GM12865 (cell line): Measurements from ENCODE around the gene INPP5E.
"Not testable (repeated sequence)": the region's sequence is repeated elsewhere in the genome, so short reads cannot be mapped to it uniquely, and the experiment has no call there.

Experiments used
- DNase-seq: peaks from one replicate; pipeline ENCODE4 v3.0.0; 2010; ENCODE audit warnings: low read depth
- H3K4me3 ChIP-seq: 2 replicates; pipeline ENCODE4 v1.5.1; 2011; ENCODE audit warnings: mild to moderate bottlenecking, low read depth, low read length, control low read depth
- TF ChIP-seq, protein P1 (sequence below): IDR thresholded peaks from 2 replicates; pipeline ENCODE4 v1.5.1; 2011; ENCODE audit warnings: low read length, control low read depth, low read depth, inconsistent platforms; ENCODE audit not compliant: insufficient read depth; ENCODE audit errors: missing control alignments

The INPP5E gene

DNA sequence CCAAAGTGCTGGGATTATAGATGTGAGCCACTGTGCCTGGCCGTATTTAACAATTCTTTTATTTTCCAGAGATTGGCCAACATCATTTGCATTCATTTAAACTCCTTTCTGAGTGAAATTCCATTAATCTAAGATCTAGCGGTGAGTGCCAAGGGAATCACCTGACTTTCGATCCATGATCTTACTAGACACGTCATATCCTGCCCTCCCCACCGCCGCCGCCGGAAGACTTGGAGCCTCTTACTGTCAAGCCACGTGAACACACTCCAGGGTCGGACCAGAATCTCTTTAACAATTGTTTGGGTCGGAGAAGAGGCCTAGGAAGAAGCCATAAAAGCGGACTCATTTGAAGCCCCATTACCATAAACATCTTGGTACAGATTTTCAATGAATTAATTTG is 12.9 kb downstream of the INPP5E start:
- H3K4me3 ChIP-seq, result no peak overlapping the region
- TF ChIP-seq, protein P1, sequence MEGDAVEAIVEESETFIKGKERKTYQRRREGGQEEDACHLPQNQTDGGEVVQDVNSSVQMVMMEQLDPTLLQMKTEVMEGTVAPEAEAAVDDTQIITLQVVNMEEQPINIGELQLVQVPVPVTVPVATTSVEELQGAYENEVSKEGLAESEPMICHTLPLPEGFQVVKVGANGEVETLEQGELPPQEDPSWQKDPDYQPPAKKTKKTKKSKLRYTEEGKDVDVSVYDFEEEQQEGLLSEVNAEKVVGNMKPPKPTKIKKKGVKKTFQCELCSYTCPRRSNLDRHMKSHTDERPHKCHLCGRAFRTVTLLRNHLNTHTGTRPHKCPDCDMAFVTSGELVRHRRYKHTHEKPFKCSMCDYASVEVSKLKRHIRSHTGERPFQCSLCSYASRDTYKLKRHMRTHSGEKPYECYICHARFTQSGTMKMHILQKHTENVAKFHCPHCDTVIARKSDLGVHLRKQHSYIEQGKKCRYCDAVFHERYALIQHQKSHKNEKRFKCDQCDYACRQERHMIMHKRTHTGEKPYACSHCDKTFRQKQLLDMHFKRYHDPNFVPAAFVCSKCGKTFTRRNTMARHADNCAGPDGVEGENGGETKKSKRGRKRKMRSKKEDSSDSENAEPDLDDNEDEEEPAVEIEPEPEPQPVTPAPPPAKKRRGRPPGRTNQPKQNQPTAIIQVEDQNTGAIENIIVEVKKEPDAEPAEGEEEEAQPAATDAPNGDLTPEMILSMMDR, result no peak
- no peak for DNase-seq

DNA sequence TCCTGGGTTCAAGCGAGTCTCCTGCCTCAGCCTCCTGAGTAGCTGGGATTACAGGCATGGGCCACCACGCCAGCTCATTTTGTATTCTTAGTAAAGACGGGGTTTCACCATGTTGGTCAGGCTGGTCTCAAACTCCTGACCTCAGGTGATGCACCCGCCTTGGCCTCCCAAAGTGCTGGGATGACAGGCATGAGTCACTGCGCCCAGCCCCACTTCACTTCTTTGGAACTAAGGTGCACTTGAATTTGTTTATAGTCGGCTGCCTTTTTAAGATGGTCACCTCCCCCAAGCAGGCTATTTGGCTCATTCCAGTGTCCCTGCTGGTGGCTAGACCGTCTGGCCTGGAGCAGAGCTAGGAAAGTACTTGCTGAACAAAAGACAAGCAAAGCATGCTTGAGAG is 14.3 kb downstream of the INPP5E start:
- H3K4me3 ChIP-seq, DNase-seq: not testable (repeated sequence)

DNA sequence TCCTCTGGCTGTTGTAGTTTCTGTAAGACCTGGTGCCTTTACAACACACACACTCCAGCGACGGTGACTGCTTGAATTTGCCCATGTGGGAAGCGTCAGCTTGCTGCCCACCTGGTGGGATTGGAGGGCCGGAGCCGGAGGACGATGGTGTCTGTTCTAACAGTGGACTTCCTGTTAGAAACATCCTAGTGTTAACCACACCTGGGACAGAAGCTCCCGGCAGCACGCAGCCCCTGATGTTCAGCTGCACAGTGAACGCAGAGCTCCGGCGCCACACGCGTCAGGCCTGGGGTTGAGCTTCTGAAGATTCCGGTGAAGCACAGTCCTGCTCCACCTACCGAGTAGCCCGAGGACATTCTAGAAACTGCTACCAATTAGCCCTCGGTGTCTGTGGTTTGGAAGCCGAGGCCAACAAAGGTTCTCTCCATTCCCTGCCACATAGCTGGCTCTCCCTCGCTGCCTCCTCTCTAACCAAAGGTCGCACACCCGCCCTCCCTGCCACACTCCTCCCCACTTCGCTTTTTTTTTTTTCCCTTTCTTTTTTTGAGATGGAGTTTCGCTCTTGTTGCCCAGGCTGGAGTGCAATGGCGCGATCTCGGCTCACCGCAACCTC is 14.8 kb downstream of the INPP5E start:
- no peak for DNase-seq
- TF ChIP-seq, protein P1, result no peak
- H3K4me3 ChIP-seq, result no peak overlapping the region

DNA sequence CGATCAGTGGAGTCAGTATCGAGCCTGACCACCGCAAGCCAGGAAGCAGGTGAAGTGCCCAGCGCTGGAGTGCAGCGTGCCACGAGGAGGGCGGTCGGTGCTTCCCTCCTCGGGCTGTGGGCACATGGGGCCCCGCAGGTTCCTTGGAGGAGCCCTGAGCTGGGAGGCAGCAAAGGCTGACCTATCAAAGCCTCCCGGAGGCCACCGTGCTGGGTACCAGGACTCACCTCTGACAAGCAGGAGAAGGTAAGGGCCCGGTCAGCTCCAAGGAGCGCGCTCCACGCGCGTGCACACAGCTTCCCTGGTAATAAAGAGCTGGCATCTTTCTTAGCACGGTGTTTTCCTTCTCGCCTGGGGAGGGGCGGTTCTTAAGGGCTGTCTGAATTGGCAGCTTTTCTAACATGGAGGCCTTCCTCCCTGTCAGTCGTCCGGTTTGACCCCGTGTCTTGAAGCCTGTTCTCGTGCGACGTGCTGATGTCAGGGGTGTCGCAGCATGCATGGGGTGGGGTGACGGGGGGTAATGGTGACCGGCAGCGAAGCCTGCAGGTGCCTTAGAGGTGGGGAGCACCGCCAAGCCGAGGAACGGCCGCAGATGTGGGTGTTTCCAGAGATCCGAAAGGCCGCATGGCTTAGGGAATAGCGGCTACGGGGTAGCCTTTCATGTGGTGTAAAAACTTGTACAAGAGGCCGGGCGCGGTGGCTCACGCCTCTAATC is 16.1 kb downstream of the INPP5E start:
- TF ChIP-seq, protein P1, result no peak
- no peak overlapping the region for H3K4me3 ChIP-seq
- DNase-seq, result no peak

DNA sequence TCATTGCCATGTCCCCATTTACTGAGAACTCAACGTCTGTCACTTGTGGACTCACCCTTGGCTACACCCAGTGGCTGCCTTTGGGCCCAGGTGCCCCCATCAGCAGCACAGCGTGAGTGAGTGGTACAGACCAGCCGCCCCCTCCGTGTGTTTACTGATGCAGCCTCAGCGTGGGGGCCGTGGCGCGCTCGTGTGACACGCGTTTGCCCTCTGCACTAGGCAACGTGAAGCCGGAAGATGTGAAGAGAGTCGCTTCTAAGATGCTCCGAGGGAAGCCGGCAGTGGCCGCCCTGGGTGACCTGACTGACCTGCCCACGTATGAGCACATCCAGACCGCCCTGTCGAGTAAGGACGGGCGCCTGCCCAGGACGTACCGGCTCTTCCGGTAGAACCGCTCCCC is 16.8 kb downstream of the INPP5E start:
- no peak overlapping the region for H3K4me3 ChIP-seq
- DNase-seq, result no peak
- TF ChIP-seq, protein P1, result no peak

DNA sequence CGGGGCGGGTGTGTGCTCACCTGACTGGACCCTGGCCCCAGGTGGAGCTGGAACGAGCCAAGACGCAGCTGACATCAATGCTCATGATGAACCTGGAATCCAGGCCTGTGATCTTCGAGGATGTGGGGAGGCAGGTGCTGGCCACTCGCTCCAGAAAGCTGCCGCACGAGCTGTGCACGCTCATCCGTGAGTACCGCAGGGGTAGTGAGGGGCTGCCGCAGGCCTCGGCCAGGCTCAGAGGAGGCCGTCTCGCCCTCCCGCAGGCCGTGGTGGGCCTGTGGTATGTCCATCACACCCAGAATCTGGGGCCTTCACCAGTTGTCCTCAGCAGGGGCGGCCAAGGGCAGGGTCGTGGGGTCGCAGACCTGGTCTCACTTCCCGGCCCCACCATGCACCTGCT is 17.9 kb downstream of the INPP5E start:
- no peak for DNase-seq
- no peak overlapping the region for H3K4me3 ChIP-seq
- TF ChIP-seq, protein P1, result no peak

DNA sequence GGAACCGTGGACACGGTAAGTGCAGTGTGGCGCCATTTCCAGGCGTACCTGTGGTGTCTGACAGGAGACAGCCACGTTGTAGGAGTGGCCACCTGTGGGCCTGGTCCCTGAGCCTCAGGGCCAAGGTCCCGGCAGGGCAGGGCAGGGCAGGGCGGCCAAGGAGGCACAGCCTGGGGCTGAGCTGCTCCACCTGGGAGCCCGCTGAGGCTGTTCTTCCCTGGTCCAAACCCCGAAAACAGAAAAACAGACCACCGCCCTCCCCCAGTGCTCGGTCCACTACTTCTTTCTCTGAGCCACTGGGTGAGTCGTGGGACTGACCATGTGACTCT is 20.6 kb downstream of the INPP5E start:
- DNase-seq, result no peak
- TF ChIP-seq, protein P1, result no peak
- H3K4me3 ChIP-seq, result no peak overlapping the region
